TTC549 (cell line): ENCODE data around the gene GP9.

Source experiments
- FAIRE-seq: peaks from 2 replicates; lab custom pipeline; 2012; peaks lifted over from hg19 to GRCh38; lab: Jason Lieb, UNC

Gene GP9

DNA sequence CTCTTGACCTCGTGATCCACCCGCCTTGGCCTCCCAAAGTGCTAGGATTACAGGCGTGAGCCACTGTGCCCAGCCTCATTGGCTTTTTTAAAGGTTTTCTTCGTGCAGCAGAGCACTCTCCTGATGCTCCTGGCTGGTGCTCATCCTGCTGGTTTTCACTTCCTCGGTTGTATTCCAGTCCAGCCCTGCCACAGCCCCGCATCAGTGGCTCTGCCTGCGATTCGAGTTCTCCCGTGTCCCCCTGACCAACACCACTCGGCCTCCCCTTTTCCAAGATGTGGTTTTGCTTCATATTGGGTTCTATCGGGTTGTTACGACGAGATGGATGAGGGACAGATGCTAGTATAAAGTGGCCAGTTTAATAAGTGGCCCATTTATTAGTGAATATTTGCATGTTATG lies 31.7 kb upstream of the GP9 start:
- no peak for FAIRE-seq

GRCh38 chr3:129030611-129031010 lies 30.0 kb upstream of the GP9 start:
- no peak for FAIRE-seq

DNA sequence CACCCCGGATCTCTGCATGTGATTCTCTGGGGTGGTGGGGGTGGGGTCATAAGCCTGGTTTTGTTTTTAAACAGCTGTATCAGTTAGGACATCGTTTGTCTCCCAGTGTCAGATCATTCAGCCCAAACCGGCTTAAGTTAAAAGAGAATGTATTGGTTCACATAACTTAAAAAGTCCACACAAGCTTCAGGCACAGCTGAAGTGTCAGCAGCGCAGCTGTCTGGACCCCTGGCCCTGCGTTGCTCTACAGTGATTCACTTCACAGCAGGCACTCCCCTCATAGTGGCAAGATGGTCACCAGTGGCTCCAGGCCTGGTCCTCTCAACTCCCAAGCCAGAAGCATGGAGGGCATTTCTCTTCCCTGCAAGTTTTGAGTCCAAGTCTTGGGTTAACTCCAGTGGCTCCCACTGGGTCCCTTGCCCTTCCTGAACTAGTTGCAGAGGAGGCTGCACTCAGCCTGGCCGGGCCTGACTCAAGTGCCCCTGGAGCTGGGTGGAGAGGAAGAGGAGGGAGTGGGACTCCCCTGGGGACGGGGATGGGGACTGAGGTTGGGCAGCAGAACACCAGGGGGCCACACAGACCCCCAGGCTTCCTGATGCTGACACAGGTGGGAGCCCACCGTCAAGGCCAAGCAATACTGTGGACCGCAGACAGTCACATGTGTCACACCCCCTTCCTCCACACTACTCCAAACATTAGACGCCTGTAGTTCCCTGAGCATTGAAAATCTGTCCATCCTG lies 28.9 kb upstream of the GP9 start:
- FAIRE-seq, result no peak

- FAIRE-seq, result no peak
These were observed 27.9 kb upstream of the GP9 start for GRCh38 chr3:129032716-129033115.

GRCh38 chr3:129033151-129033550 lies 27.4 kb upstream of the GP9 start:
- no peak for FAIRE-seq

DNA sequence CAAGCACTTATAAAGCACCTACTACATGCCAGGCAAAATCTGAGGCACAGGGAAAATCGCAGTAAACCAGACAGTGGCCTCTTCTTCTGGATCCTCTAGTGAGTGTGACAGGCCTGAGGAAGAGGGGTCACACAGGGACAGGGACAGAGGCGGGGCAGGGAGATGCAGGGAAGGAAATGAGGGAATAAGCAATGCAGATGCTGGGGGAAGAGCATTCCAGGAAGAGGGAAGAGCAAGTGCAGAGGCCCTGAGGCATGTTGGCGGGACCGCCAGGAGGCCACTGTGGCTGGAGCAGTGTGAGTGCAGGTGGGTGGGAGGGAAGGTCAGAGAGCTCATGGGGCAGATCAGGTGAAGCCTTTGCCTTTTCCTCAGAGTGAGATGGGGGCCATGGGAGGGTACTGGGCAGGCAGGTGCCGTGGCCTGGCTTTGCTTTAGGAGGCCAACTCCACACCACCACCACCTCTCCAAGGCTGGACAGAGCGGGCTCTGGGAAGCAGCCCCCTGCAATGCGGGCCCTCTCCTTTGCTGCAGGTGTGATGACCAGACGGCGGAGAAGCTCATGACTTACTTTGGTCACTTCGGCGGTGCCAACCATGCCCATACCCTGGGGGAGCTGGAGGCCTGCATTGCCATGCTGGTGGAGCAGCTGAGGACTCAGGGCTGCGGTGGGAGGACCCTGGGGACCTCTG lies 26.8 kb upstream of the GP9 start:
- no peak for FAIRE-seq

DNA sequence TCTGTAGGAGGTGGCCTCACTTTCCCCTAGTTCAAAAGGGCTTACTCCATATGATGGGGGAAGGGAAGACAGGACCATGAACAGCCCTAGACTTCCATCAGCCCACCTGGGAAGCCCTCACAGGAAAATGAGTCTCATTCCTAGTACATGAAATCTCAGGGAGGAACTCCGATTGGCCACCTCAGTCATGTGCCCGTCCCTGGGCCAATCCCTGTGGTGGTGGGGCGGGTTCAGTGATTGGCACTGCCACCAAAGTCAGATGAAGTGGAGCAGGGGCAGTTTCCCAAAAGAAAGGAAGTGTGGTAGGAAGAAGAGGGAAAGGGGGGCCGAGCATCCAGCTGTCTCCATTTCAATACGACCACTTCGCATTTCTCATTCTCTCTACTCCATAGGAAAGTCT lies 25.9 kb upstream of the GP9 start:
- no peak for FAIRE-seq

DNA sequence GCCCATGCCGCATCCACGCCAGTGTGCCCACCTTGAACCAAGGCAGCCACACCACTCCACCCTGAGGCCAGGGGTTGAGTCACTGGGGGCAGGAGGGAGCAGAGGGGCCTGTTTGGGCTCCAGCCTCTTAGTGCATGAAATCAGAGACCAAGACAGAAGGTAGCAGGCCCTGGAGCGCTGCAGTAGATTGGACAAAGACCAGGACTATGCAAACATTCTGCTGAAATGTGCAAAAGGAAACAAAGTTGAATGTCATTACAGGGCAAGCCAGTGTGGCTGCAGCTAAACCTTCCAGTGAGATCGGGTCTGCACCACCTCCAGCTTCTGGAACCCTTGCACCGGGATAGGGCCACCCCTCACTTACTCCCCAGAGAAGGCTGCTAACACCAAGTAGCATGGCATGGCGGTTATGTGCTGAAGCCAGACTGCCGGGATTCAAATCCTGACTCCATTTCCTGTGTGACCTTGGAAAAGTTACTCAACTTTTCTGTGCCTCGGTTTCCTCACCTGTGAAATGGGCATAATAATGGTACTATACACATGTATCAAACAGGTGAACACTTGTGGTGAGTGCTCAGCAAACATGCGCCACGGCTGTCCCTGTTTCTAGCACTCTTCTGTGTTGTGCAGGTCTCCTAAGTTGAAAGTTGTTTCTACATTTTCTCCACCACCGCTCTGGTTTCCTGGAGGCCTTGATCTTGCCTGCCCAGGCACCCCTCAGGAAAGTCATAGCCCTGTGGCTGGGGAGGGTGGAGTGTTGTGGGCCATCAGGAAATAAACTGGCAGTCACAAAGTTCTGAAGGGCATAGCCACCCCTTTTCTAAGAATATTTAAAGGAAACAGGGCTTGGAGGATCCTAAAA lies 25.0 kb upstream of the GP9 start:
- no peak for FAIRE-seq

DNA sequence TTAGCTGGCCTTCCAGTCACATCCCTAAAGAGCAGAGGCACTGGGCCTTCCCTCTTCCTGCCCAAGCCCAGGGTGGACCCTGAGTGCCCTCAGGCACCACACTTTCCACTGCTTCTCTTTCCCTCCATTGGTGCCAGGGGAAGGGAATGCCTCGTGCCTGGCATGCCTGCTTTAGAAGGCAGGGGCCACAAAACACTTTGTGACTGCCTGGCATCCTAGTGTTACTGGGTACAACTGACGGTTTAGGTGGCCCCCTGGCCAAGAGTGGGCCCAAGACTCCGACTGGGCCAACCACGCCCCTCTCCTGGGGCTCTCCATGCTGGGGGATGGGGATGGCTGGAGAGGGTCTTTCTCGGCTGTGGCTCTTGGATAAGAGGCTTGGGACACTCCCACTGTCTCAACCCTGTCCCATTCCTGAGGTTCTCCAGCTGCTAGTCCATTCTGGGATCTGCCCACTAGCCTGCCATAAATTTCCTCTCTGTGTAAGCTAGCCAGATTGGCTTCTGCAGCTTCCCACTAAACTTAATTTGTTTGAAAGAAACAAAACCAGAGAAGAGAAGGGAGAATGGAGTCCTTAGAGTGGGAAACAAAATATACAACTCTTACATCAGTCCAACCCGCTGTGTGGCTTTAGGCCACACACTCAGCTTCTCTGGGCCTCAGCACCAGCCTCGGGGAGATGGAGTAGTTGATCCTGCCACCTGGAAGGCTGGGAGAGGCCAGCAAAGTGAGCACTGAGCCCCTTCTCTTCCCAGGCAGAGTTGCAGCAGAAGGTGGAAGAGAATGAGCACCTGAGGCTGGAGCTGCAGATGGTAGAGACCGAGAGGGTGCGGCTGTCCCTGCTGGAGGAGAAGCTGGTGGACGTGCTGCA lies 24.1 kb upstream of the GP9 start:
- FAIRE-seq, result no peak

GRCh38 chr3:129037093-129037419 lies 23.5 kb upstream of the GP9 start:
- no peak for FAIRE-seq

- FAIRE-seq, result no peak
These were observed 22.3 kb upstream of the GP9 start for GRCh38 chr3:129038121-129038855.

DNA sequence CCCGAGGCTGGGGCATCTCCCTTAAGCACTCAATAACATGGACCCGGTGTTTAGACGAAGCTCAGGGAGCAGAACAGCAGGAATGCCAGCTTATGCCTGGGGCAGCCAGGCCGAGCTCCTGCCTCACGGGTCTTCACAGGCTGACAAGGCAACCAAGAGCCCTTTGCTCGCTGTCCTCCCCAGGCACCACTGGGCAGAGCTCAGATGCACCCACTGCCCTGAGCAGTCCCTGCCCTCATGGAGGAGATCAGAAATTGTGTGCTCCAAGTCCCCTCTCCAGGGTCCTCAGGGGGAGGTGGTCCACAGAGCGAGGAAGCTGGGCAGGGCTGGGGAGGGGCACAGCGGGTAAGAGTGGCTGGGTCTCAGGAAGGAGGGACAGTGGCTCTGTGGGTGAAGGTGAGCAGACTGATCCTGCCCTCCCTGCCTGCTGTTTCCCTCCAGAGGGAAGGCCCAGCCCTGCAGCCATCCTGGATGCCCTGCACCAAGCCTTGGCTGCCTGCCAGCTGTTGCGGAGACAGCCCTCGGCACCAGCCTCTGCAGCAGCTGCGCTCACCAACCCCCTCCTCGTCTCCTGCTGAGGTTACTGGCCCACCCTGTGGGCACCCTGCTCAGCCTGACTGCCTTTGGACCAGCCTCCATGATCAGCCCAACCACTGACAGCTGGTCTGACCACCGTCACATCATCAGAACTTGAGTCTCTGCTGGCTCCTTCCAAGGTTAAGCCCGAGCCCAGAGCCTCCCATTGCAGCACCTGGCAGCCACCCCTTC lies 21.1 kb upstream of the GP9 start:
- FAIRE-seq, result no peak

- no peak for FAIRE-seq
These were observed 20.6 kb upstream of the GP9 start for GRCh38 chr3:129040039-129040336.

DNA sequence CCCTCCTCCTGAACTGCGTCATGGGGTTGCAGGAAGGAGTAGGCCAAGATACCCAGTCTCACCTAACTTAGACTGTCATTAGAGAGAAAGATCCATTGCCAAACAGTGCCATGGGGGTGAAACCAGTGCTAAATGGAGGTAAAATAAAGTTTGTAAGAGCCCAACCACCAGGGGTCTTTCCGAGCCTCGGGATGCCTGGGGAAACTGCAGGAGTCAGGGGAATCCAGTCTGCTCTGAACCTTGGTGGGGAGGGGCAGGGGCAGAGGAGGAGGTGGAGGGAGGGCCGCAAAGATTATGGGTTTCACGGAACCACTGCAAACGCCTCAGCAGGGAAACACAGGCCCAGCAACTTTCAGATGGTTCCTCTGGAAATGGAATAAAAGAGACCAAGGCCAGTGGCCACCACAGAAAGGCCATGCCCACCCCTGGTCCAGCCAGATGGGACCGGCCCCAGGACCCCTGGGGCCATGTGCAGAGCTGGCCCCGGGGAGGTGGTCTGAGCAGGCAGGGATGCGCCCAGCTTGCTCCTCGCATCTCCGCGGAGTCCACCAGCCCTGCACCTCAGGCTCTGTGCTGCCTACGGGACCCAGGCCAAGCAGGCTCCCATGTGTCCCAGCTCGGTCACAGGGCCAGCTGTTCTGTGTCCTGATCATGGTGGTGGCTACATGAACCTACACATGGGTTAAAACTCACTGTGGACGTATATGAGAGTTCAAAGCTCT lies 19.8 kb upstream of the GP9 start:
- no peak for FAIRE-seq

DNA sequence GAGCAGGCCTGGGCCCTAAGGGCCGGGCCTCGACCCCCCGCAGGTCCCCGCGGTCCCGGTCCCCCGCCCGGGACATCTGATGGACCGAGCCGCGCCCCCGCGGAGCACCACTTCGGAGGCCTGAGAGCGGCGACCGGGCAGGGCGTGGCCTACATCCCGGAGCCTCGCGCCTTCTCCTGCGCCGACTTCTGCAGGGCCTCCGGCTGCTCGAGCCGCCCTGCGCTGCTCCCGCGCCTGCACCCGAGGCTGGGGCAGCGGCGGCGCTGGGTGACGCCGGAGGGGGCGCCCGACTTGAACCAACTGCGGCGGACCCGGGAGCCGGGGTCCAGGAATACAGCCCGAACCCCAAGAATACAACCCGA lies 14.9 kb upstream of the GP9 start:
- FAIRE-seq, result no peak

DNA sequence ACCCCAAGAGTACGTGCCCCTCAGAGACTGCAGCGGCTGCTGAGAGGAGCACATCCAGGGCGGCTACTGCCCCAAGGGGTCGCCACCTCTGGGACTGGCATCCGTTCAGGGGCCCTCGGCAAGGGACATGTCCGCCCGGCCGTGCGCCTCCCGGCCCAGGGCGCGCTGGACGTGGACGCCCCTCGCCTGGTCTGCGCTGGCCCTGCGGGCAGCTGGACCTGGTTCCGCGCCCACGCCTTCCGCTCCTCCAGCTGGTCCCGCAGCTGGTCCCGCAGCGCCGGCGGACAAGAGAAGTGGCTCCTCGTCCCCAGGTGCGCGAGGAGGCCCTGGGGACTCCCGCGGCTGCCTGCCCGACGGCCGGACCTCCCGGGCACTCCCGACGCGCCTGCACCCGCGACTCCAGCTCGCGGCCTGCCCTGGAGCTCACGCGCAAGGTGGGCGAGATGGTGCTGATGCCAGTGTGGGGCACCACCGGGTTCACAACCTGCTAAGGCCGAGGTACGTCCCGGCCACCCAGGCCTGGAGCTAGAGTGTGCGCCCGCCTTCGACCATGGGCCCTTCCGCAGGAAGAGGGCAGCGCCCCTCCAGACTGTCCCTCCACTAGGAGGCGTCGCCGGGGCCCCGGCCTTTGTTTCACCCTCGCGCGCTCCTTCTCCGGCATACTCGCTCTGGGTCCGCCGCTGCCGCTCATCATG lies 14.4 kb upstream of the GP9 start:
- no peak for FAIRE-seq

GRCh38 chr3:129046732-129047552 lies 13.6 kb upstream of the GP9 start:
- FAIRE-seq, result no peak

DNA sequence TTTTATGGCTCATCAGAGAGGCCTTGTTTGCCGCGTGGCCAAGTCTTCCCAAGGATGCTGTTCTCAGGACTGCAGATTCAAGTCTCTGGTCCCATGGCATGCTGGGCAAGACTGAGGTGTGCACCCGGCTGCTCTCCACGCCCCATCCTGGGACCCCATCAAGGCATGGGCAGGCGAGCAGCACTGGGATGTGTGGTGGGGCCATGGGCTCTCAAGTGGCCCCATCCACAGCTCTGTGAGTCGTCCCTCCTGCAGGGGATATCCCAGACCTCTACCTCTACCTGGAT lies 13.1 kb upstream of the GP9 start:
- FAIRE-seq, result no peak
